Measurements from ENCODE around the gene RALGPS2.

The RALGPS2 gene

GRCh38 chr1:178931858-178932551, 207.0 kb downstream of the RALGPS2 start:
- H3K4me3 ChIP-seq (ENCODE audit: low read depth, low read length): no peak overlapping the region
- H3K27ac ChIP-seq: peak overlapping the region; percentile 32
- no peak for TF ChIP-seq CTCF (IDR thresholded peaks at IDR 0.05)
- no peak overlapping the region for H3K9ac ChIP-seq
- no peaks in the 10 kb centered on the region for H3K4me1 ChIP-seq
- no peak overlapping the region for H3K4me2 ChIP-seq (ENCODE audit: low read length)
- no peaks in the 10 kb centered on the region for H3K9me3 ChIP-seq (ENCODE audit: control insufficient read depth, low read length)
- H3K27me3 ChIP-seq (ENCODE audit: control insufficient read depth, insufficient read depth, low read length): no peaks in the 10 kb centered on the region
- H2AFZ ChIP-seq: no peak overlapping the region
- no peaks in the 10 kb centered on the region for H3K79me2 ChIP-seq
- no peaks in the 10 kb centered on the region for H3K36me3 ChIP-seq (ENCODE audit: control insufficient read depth, insufficient read depth, low read length)

DNA sequence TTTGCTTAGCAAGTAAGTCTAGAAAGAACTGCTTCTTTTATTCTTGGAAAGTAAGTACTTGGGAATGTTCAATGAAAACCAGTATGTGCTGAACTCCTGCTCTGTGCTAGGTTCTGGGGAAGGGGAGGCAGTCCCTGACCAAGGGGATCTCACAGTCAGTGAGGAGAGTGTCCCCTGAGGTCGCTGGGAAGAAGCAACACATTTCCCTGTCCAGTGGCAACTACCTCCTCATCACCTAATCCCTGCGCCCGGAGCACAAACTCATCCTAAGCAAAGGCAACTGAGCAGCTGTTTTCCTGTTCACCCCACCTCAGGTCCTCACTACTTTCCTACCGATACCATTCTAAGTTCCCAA, 207.5 kb downstream of the RALGPS2 start:
- no peak overlapping the region for H2AFZ ChIP-seq
- H3K4me3 ChIP-seq (ENCODE audit: low read depth, low read length): no peak overlapping the region
- no peaks in the 10 kb centered on the region for H3K27me3 ChIP-seq (ENCODE audit: control insufficient read depth, insufficient read depth, low read length)
- no peak for TF ChIP-seq CTCF (IDR thresholded peaks at IDR 0.05)
- peak overlapping the region; percentile 32 for H3K27ac ChIP-seq
- H3K36me3 ChIP-seq (ENCODE audit: control insufficient read depth, insufficient read depth, low read length): no peaks in the 10 kb centered on the region
- H3K79me2 ChIP-seq: no peaks in the 10 kb centered on the region
- H3K4me2 ChIP-seq (ENCODE audit: low read length): no peak overlapping the region
- H3K4me1 ChIP-seq: no peaks in the 10 kb centered on the region
- H3K9me3 ChIP-seq (ENCODE audit: control insufficient read depth, low read length): no peaks in the 10 kb centered on the region
- H3K9ac ChIP-seq: no peak overlapping the region

DNA sequence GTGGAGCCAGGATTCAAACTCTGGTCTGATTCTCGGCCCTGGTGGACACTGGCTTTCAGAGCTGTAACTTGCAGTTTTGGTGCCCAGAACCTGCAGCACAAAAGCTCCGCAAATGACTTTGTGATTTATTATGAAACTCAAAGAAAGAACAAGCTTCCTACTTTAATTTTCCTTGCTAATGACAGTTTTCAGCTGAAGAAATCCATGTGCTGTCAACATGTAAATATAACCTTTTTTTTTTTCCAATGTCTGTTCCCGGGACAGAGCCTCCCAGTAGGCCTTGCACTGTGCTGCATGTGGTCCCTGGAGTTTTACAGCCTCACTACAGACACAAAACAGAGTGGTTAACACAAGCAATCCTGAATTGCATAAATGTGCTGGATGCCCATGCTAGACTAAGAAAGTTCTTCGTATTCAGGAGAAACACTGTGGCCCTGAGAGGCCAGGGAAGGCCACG, 208.1 kb downstream of the RALGPS2 start:
- H3K9ac ChIP-seq: no peak overlapping the region
- no peaks in the 10 kb centered on the region for H3K36me3 ChIP-seq (ENCODE audit: control insufficient read depth, insufficient read depth, low read length)
- H3K79me2 ChIP-seq: no peaks in the 10 kb centered on the region
- H3K4me3 ChIP-seq (ENCODE audit: low read depth, low read length): no peak overlapping the region
- no peak overlapping the region for H2AFZ ChIP-seq
- TF ChIP-seq CTCF (IDR thresholded peaks at IDR 0.05): no peak
- no peaks in the 10 kb centered on the region for H3K27me3 ChIP-seq (ENCODE audit: control insufficient read depth, insufficient read depth, low read length)
- H3K27ac ChIP-seq: peak overlapping the region; percentile 32
- H3K9me3 ChIP-seq (ENCODE audit: control insufficient read depth, low read length): no peaks in the 10 kb centered on the region
- H3K4me1 ChIP-seq: no peaks in the 10 kb centered on the region
- no peak overlapping the region for H3K4me2 ChIP-seq (ENCODE audit: low read length)

DNA sequence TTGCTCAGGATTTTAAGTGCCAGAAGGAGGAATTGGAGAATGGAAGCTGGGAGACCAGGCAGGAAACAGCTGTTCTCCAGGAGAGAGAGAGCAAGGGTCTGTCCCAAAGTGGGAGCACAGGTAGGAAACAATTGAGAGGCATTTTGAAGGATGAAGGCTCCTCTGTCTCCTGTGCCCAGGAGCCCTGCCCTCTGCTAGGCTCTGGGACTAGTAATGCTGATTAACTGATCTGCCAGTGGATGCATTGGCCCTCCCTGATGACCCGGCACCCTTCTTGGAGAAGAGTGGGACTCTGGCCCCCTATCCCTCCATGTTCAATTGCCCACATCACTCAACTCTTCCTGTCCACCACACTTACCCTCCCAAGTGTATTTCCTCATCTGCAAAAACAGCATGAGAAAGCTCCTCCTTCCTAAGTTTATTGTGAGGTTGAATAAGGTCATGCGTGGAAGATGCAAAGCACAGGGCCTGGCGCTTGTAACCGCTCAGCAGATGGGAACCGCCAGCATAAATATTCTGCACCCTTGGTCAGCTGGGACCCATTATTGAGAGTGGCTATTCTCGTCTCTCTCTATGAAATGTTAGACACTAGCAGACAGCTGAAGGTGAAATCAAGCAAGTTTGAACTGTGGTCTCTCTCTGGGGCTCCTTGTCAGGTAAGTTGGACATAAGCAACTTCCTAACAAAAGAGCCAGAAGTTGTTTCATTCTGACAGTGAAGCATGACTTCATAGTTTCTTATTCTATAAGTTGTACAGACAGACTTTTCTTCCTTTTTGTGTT, 208.9 kb downstream of the RALGPS2 start:
- H3K79me2 ChIP-seq: no peaks in the 10 kb centered on the region
- H3K27me3 ChIP-seq (ENCODE audit: control insufficient read depth, insufficient read depth, low read length): no peaks in the 10 kb centered on the region
- no peak overlapping the region for H3K4me2 ChIP-seq (ENCODE audit: low read length)
- TF ChIP-seq CTCF (IDR thresholded peaks at IDR 0.05): no peak
- H2AFZ ChIP-seq: no peak overlapping the region
- H3K4me1 ChIP-seq: no peaks in the 10 kb centered on the region
- H3K4me3 ChIP-seq (ENCODE audit: low read depth, low read length): no peak overlapping the region
- H3K9me3 ChIP-seq (ENCODE audit: control insufficient read depth, low read length): no peaks in the 10 kb centered on the region
- H3K9ac ChIP-seq: no peak overlapping the region
- H3K36me3 ChIP-seq (ENCODE audit: control insufficient read depth, insufficient read depth, low read length): no peaks in the 10 kb centered on the region
- no peak overlapping the region for H3K27ac ChIP-seq

All from parathyroid adenoma (tissue), 2 donors.